KMS-11 (cell line): ENCODE results near the gene HAUS1.
A peak's percentile ranks its signal among the peaks of the same experiment; 100 is the strongest.

ENCODE experiments used
- H2AFZ ChIP-seq: fragments of 200-600 bp; sonication (generic); 2 replicates; pipeline ENCODE4 v1.6.1; 2016; ENCODE audit warnings: antibody characterized with exemption, mixed run types, low read depth
- H3K27ac ChIP-seq: fragments of 200-600 bp; sonication (generic); 2 replicates; pipeline ENCODE4 v1.6.1; 2016; ENCODE audit warnings: mild to moderate bottlenecking, mixed run types
- H3K27me3 ChIP-seq: fragments of 200-600 bp; sonication (generic); 2 replicates; pipeline ENCODE4 v1.6.1; 2017; ENCODE audit warnings: mild to moderate bottlenecking, low read depth, mixed run types, moderate library complexity; ENCODE audit not compliant: insufficient read depth
- H3K36me3 ChIP-seq: fragments of 200-600 bp; sonication (generic); 2 replicates; pipeline ENCODE4 v1.6.1; 2017; ENCODE audit warnings: mild to moderate bottlenecking, mixed run types; ENCODE audit not compliant: insufficient read depth
- H3K4me1 ChIP-seq: fragments of 200-600 bp; sonication (generic); 2 replicates; pipeline ENCODE4 v1.6.1; 2016; ENCODE audit warnings: mild to moderate bottlenecking, low read depth, mixed run types; ENCODE audit not compliant: poor library complexity, severe bottlenecking
- H3K4me2 ChIP-seq: fragments of 200-600 bp; sonication (generic); 2 replicates; pipeline ENCODE4 v1.7.0; 2016; ENCODE audit warnings: mild to moderate bottlenecking, mixed run types
- H3K4me3 ChIP-seq: fragments of 200-600 bp; sonication (generic); IDR thresholded peaks from 2 replicates; pipeline ENCODE4 v1.6.1; 2017; ENCODE audit warnings: low read depth, low read length, mixed read lengths; ENCODE audit not compliant: insufficient read depth
- H3K79me2 ChIP-seq: fragments of 200-600 bp; sonication (generic); 2 replicates; pipeline ENCODE4 v1.6.1; 2016; ENCODE audit warnings: low read depth, mixed run types; ENCODE audit not compliant: insufficient read depth
- H3K9ac ChIP-seq: fragments of 200-600 bp; sonication (generic); 2 replicates; pipeline ENCODE4 v1.6.1; 2016; ENCODE audit warnings: mild to moderate bottlenecking, mixed run types
- H4K20me1 ChIP-seq: fragments of 200-600 bp; sonication (generic); 2 replicates; pipeline ENCODE4 v1.6.1; 2016; ENCODE audit warnings: mild to moderate bottlenecking, mixed run types; ENCODE audit not compliant: insufficient read depth
- CTCF ChIP-seq: fragments of 200-600 bp; sonication (generic); conservative IDR thresholded peaks from 2 replicates; pipeline ENCODE4 v1.6.1; 2017; ENCODE audit warnings: low read depth, mild to moderate bottlenecking, antibody characterized with exemption, low read length, moderate library complexity, mixed read lengths

Gene HAUS1

GRCh38 chr18:46061387-46061786, 42.8 kb upstream of the HAUS1 start:
- Histone ChIP-seq H3K27ac (peak overlapping the region; percentile 23; the same call in 1 of the 2 replicates), H3K9ac (no peak overlapping the region), H3K4me2 (peak overlapping the region; percentile 32), H3K79me2 (no peaks in the 10 kb centered on the region), H3K4me3 (no peak overlapping the region), H3K4me1 (peaks cover 28% of the 10 kb centered on the region), H3K27me3 (no peaks in the 10 kb centered on the region), H4K20me1 (no peaks in the 10 kb centered on the region), H3K36me3 (no peaks in the 10 kb centered on the region), H2AFZ (peak overlapping the region; percentile 35)
- no peak for TF ChIP-seq CTCF

- Histone ChIP-seq H3K4me2 (peak overlapping the region; percentile 32), H3K9ac (no peak overlapping the region; the same call in 1 of the 2 replicates), H3K4me3 (no peak overlapping the region), H3K27me3 (no peaks in the 10 kb centered on the region), H3K27ac (peak overlapping the region; percentile 23), H3K4me1 (peaks cover 28% of the 10 kb centered on the region), H2AFZ (peak overlapping the region; percentile 35), H4K20me1 (no peaks in the 10 kb centered on the region), H3K79me2 (no peaks in the 10 kb centered on the region), H3K36me3 (no peaks in the 10 kb centered on the region)
- no peak for TF ChIP-seq CTCF
Measured at GRCh38 chr18:46061796-46062195, 42.4 kb upstream of the HAUS1 start.

DNA sequence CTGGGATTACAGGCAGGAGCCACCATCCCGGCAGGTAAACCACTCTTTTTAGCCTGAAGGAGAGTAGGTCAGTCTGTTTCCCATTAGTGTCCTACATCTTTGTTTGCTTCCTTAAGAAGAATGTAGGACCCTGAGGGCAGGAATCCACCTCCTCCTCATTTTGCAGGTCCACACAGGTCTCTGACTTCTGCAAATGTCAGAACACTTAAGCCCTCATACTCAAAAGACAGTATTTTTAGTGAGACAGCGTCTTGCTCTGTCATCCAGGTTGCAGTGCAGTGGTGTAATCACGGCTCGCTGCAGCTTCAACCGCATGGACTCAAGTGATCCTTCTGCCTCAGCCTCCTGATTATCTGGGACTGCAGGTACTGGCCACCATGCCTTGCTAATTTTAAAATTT, 41.4 kb upstream of the HAUS1 start:
- H3K27me3 ChIP-seq: no peaks in the 10 kb centered on the region
- no peak overlapping the region; the same call in 1 of the 2 replicates for H2AFZ ChIP-seq
- no peaks in the 10 kb centered on the region for H4K20me1 ChIP-seq
- H3K4me3 ChIP-seq: no peak overlapping the region
- peaks cover 28% of the 10 kb centered on the region for H3K4me1 ChIP-seq
- no peak overlapping the region for H3K9ac ChIP-seq
- no peaks in the 10 kb centered on the region for H3K79me2 ChIP-seq
- no peaks in the 10 kb centered on the region for H3K36me3 ChIP-seq
- H3K4me2 ChIP-seq: peak overlapping the region; percentile 32; the same call in 1 of the 2 replicates
- no peak overlapping the region; the same call in 1 of the 2 replicates for H3K27ac ChIP-seq
- TF ChIP-seq CTCF: no peak

GRCh38 chr18:46067438-46068007, 36.7 kb upstream of the HAUS1 start:
- Histone ChIP-seq H3K9ac (no peak overlapping the region), H2AFZ (no peak overlapping the region), H3K27me3 (no peaks in the 10 kb centered on the region), H3K36me3 (no peaks in the 10 kb centered on the region), H3K79me2 (no peaks in the 10 kb centered on the region), H3K4me1 (peaks cover 8% of the 10 kb centered on the region), H3K4me2 (no peak overlapping the region), H3K4me3 (no peak overlapping the region), H3K27ac (no peak overlapping the region), H4K20me1 (no peaks in the 10 kb centered on the region)
- TF ChIP-seq CTCF: no peak
